Occipital lobe (tissue), 2 donors: ENCODE measurements around the gene SCYGR1. TPM values are rescaled to one million over a fixed set of nuclear protein-coding genes. Genes with fewer than 3 reads are reported as not detected.
"Not testable (repeated sequence)": the region's sequence is repeated elsewhere in the genome, so short reads cannot be mapped to it uniquely, and the experiment has no call there.

ENCODE experiments used
- DNase-seq: peaks from one replicate; lab custom pipeline; 2025; lab: John Stamatoyannopoulos, UW
- total RNA-seq: library from RNA; depleted of rRNA; stranded (reverse); fragments of >200 nt; gene quantifications from one replicate; pipeline ENCODE4 v1.2.3, GENCODE V29; 2014

The SCYGR1 gene
- total RNA-seq: not detected

- not testable (repeated sequence) for DNase-seq
Observed at GRCh38 chr2:227387583-227387982, at the start of gene SCYGR1. TSS of gene SCYGR1 (minus strand) at chr2:227387949. CDS start at chr2:227387949, 0 bp downstream.

- no peak for DNase-seq
Observed at GRCh38 chr2:227436436-227437174, 48.9 kb upstream of the SCYGR1 start.

GRCh38 chr2:227433171-227433570, 45.4 kb upstream of the SCYGR1 start:
- no peak for DNase-seq

GRCh38 chr2:227430639-227431038, 42.9 kb upstream of the SCYGR1 start:
- DNase-seq: no peak

- no peak for DNase-seq
Observed at GRCh38 chr2:227428731-227429285, 41.1 kb upstream of the SCYGR1 start.

- no peak for DNase-seq
Observed at GRCh38 chr2:227423656-227424499, 36.1 kb upstream of the SCYGR1 start.

- DNase-seq: no peak
Observed at GRCh38 chr2:227420087-227421052, 32.6 kb upstream of the SCYGR1 start.

- no peak for DNase-seq
Observed at GRCh38 chr2:227416701-227417100, 29.0 kb upstream of the SCYGR1 start.

- no peak for DNase-seq
Observed at GRCh38 chr2:227415538-227416424, 28.0 kb upstream of the SCYGR1 start.

GRCh38 chr2:227414846-227415245, 27.1 kb upstream of the SCYGR1 start:
- no peak for DNase-seq

- no peak for DNase-seq
Observed at GRCh38 chr2:227413371-227413770, 25.6 kb upstream of the SCYGR1 start.

GRCh38 chr2:227412877-227413276, 25.1 kb upstream of the SCYGR1 start:
- no peak for DNase-seq

GRCh38 chr2:227411990-227412350, 24.2 kb upstream of the SCYGR1 start:
- no peak for DNase-seq

GRCh38 chr2:227411320-227411989, 23.7 kb upstream of the SCYGR1 start:
- DNase-seq: no peak

GRCh38 chr2:227410191-227410590, 22.4 kb upstream of the SCYGR1 start:
- no peak for DNase-seq

GRCh38 chr2:227407591-227408151, 19.9 kb upstream of the SCYGR1 start:
- no peak for DNase-seq

- DNase-seq: peak; percentile 56
Observed at GRCh38 chr2:227406177-227407031, 18.7 kb upstream of the SCYGR1 start.

GRCh38 chr2:227404585-227405271, 17.0 kb upstream of the SCYGR1 start:
- DNase-seq: no peak
